Activated CD8-positive, alpha-beta T cell treated with anti-CD3 and anti-CD28 coated beads, Interleukin-2, amount 10 ng/mL, durations not matched to agents 7 days and 5 days (primary cell): ENCODE data around the gene TMEM215. TPM values are rescaled to one million over a fixed set of nuclear protein-coding genes. Genes with fewer than 3 reads are reported as not detected.
"Not testable (repeated sequence)": the region's sequence is repeated elsewhere in the genome, so short reads cannot be mapped to it uniquely, and the experiment has no call there.

Experiments used
- ATAC-seq: fragments of 150-1000 bp; cut with Tn5 transposase; one replicate; pipeline ENCODE4 v1.10.0; 2021; ENCODE audit warnings: moderate library complexity
- CTCF ChIA-PET: fragments of 350-600 bp; sonication (Branson Sonifier 250); formaldehyde crosslinking; loops from one replicate; lab custom pipeline; 2021; ENCODE audit warnings: antibody characterized with exemption; lab: Charles Lee
- POLR2A ChIA-PET: fragments of 350-600 bp; sonication (Branson Sonifier 250); formaldehyde crosslinking; loops from one replicate; lab custom pipeline; 2021; ENCODE audit warnings: antibody characterized with exemption; lab: Charles Lee
- DNase-seq: peaks from one replicate; pipeline ENCODE4 v3.0.0-alpha.2; 2020
- H3K27ac Mint-ChIP-seq: one replicate; pipeline ENCODE4 v1.8.0; 2021; ENCODE audit warnings: mild to moderate bottlenecking, mixed read lengths
- H3K27me3 Mint-ChIP-seq: one replicate; pipeline ENCODE4 v1.8.0; 2021; ENCODE audit warnings: low read depth, mixed read lengths
- H3K36me3 Mint-ChIP-seq: one replicate; pipeline ENCODE4 v1.8.0; 2021; ENCODE audit warnings: low read depth, mixed read lengths
- H3K4me1 Mint-ChIP-seq: one replicate; pipeline ENCODE4 v1.8.0; 2021; ENCODE audit warnings: low read depth, mixed read lengths
- H3K4me3 Mint-ChIP-seq: one replicate; pipeline ENCODE4 v1.8.0; 2021; ENCODE audit warnings: mild to moderate bottlenecking, mixed read lengths
- H3K9me3 Mint-ChIP-seq: one replicate; pipeline ENCODE4 v1.8.0; 2022; ENCODE audit warnings: mixed read lengths; ENCODE audit not compliant: insufficient read depth
- total RNA-seq, 2 experiments: library from RNA; stranded (reverse); gene quantifications; one replicate each; pipeline ENCODE4 v1.2.3, GENCODE V29; 2021

Gene TMEM215
- total RNA-seq, 2 experiments from 2014 or later, result not detected

- DNase-seq, result no peak
- Mint-ChIP-seq H3K36me3 (no peaks in the 10 kb centered on the region), H3K4me3 (no peak overlapping the region), H3K27ac (no peak overlapping the region), H3K9me3 (no peaks in the 10 kb centered on the region), H3K27me3 (peaks cover 16% of the 10 kb centered on the region), H3K4me1 (no peaks in the 10 kb centered on the region)
- CTCF ChIA-PET, result no interaction called here
- ATAC-seq, result no peak
- POLR2A ChIA-PET, result no interaction called here
These were observed 4.5 kb downstream of the TMEM215 start for GRCh38 chr9:32787816-32788215.

- POLR2A ChIA-PET, H3K27me3 Mint-ChIP-seq, DNase-seq, ATAC-seq, CTCF ChIA-PET, H3K4me1 Mint-ChIP-seq, H3K4me3 Mint-ChIP-seq, H3K27ac Mint-ChIP-seq, H3K36me3 Mint-ChIP-seq, H3K9me3 Mint-ChIP-seq: not testable (repeated sequence)
These were observed 12.7 kb downstream of the TMEM215 start for GRCh38 chr9:32796015-32796414.

- Mint-ChIP-seq H3K27ac (no peak overlapping the region), H3K4me1 (no peaks in the 10 kb centered on the region), H3K9me3 (peaks cover 3% of the 10 kb centered on the region), H3K36me3 (no peaks in the 10 kb centered on the region), H3K27me3 (no peaks in the 10 kb centered on the region), H3K4me3 (no peak overlapping the region)
- ATAC-seq, result no peak
- POLR2A ChIA-PET, result no interaction called here
- CTCF ChIA-PET, result no interaction called here
- no peak for DNase-seq
These were observed 18.2 kb downstream of the TMEM215 start for GRCh38 chr9:32801530-32801929.

- Mint-ChIP-seq H3K27me3 (no peaks in the 10 kb centered on the region), H3K9me3 (no peaks in the 10 kb centered on the region), H3K36me3 (no peaks in the 10 kb centered on the region), H3K4me1 (no peaks in the 10 kb centered on the region), H3K4me3 (no peak overlapping the region), H3K27ac (no peak overlapping the region)
- DNase-seq (no peak), ATAC-seq (no peak)
- ChIA-PET CTCF (no interaction called here), POLR2A (no interaction called here)
These were observed 23.9 kb downstream of the TMEM215 start for GRCh38 chr9:32807217-32807616.

- no peak overlapping the region for H3K27ac Mint-ChIP-seq
- ChIA-PET POLR2A (interaction anchor here (1.0 kb wide), 1 partner anchor 87 kb away, joined by 3 read pairs; no protein-coding TSS in a partner anchor), CTCF (no interaction called here)
- no peak overlapping the region for H3K4me3 Mint-ChIP-seq
- no peaks in the 10 kb centered on the region for H3K36me3 Mint-ChIP-seq
- H3K9me3 Mint-ChIP-seq, result no peaks in the 10 kb centered on the region
- no peaks in the 10 kb centered on the region for H3K27me3 Mint-ChIP-seq
- DNase-seq, result no peak
- no peaks in the 10 kb centered on the region for H3K4me1 Mint-ChIP-seq
- no peak for ATAC-seq
These were observed 27.9 kb downstream of the TMEM215 start for GRCh38 chr9:32811246-32811645.

- POLR2A ChIA-PET, result no interaction called here
- DNase-seq (no peak), ATAC-seq (no peak)
- Mint-ChIP-seq H3K36me3 (no peaks in the 10 kb centered on the region), H3K27ac (no peak overlapping the region), H3K27me3 (peaks cover 7% of the 10 kb centered on the region), H3K9me3 (no peaks in the 10 kb centered on the region), H3K4me1 (no peaks in the 10 kb centered on the region), H3K4me3 (no peak overlapping the region)
- CTCF ChIA-PET, result no interaction called here
These were observed 37.0 kb downstream of the TMEM215 start for GRCh38 chr9:32820322-32820721.

- Mint-ChIP-seq H3K9me3 (no peaks in the 10 kb centered on the region), H3K4me1 (no peaks in the 10 kb centered on the region), H3K36me3 (no peaks in the 10 kb centered on the region), H3K27ac (no peak overlapping the region), H3K27me3 (peaks cover 12% of the 10 kb centered on the region), H3K4me3 (no peak overlapping the region)
- CTCF ChIA-PET, result no interaction called here
- ATAC-seq, result no peak
- POLR2A ChIA-PET, result no interaction called here
- DNase-seq, result no peak
These were observed 39.8 kb downstream of the TMEM215 start for GRCh38 chr9:32823101-32823500.

GRCh38 chr9:32823551-32823950, 40.2 kb downstream of the TMEM215 start:
- Mint-ChIP-seq H3K9me3 (no peaks in the 10 kb centered on the region), H3K4me1 (no peaks in the 10 kb centered on the region), H3K27ac (no peak overlapping the region), H3K4me3 (no peak overlapping the region), H3K27me3 (peaks cover 12% of the 10 kb centered on the region), H3K36me3 (no peaks in the 10 kb centered on the region)
- CTCF ChIA-PET, result no interaction called here
- ATAC-seq, result no peak
- POLR2A ChIA-PET, result no interaction called here
- no peak for DNase-seq

GRCh38 chr9:32825203-32825602, 41.9 kb downstream of the TMEM215 start:
- Mint-ChIP-seq H3K4me3 (no peak overlapping the region), H3K36me3 (no peaks in the 10 kb centered on the region), H3K9me3 (no peaks in the 10 kb centered on the region), H3K27me3 (peaks cover 12% of the 10 kb centered on the region), H3K27ac (no peak overlapping the region), H3K4me1 (no peaks in the 10 kb centered on the region)
- ATAC-seq (no peak), DNase-seq (no peak)
- POLR2A ChIA-PET, result no interaction called here
- CTCF ChIA-PET, result no interaction called here

GRCh38 chr9:32828861-32829260, 45.5 kb downstream of the TMEM215 start:
- Mint-ChIP-seq H3K27me3 (peaks cover 15% of the 10 kb centered on the region), H3K27ac (no peak overlapping the region), H3K4me3 (no peak overlapping the region), H3K4me1 (no peaks in the 10 kb centered on the region), H3K36me3 (no peaks in the 10 kb centered on the region), H3K9me3 (no peaks in the 10 kb centered on the region)
- ChIA-PET POLR2A (no interaction called here), CTCF (no interaction called here)
- ATAC-seq (no peak), DNase-seq (no peak)

GRCh38 chr9:32832346-32832745, 49.0 kb downstream of the TMEM215 start:
- ChIA-PET POLR2A (no interaction called here), CTCF (interaction anchor here (1.0 kb wide), 1 partner anchor 394 kb away, joined by 3 read pairs; no protein-coding TSS in a partner anchor)
- Mint-ChIP-seq H3K9me3 (no peaks in the 10 kb centered on the region), H3K27me3 (peaks cover 9% of the 10 kb centered on the region), H3K4me3 (no peak overlapping the region), H3K36me3 (no peaks in the 10 kb centered on the region), H3K4me1 (no peaks in the 10 kb centered on the region), H3K27ac (no peak overlapping the region)
- no peak for ATAC-seq
- DNase-seq, result no peak
